Heart left ventricle (tissue), 13 donors: ENCODE data around the gene STK11IP.

Experiments
- CTCF ChIP-seq, 12 donors: fragments of 200-600 bp; sonication (generic) in 4 of 12; IDR thresholded peaks; one replicate each; pipeline versions ENCODE4 v1.5.0 to v1.8.0; 2018 to 2022; ENCODE audit warnings: antibody characterized with exemption in 12 of 12, mild to moderate bottlenecking in 5 of 12
- POLR2A ChIP-seq, 2 donors: fragments of 450-650 bp; IDR thresholded peaks; one replicate each; pipeline ENCODE4 v1.6.1; 2017; ENCODE audit warnings: antibody characterized with exemption in 2 of 2, mild to moderate bottlenecking in 2 of 2, moderate library complexity in 2 of 2
- donor health status: ischemic (EF 13 %, LVEDD 7.1; RV severe dilation, severe dysfunction).
- donor health status: DM: no; HTN: yes; CAD: no.
- donor health status: DM: no; HTN: no; CAD: no.
- donor health status: ischemic (EF 25% LVEDD 6.9; RV normal size, moderate dysfunction).
- donor health status: ischemic (EF 25% LVEDD 5.7; RV mildly dilated, moderate dysfunction).
- donor health status: ischemic (EF 35%, LVEDD 5.7; RV mildly dilated, moderate dysfunction).
- donor health status: nonischemic (EF 11% LVEDD 7.7; RV severe dilation, severe dysfunction).
- donor health status: DM: yes; HTN: yes; CAD: no.
- donor health status: PGD.
- donor health status: ischemic (EF 29% LVEDD 5.4; RV normal size, mild dysfunction).
- donor health status: nonischemic (EF 23%, LVEDD 6.1; RV moderate dilation, normal function).

DNA sequence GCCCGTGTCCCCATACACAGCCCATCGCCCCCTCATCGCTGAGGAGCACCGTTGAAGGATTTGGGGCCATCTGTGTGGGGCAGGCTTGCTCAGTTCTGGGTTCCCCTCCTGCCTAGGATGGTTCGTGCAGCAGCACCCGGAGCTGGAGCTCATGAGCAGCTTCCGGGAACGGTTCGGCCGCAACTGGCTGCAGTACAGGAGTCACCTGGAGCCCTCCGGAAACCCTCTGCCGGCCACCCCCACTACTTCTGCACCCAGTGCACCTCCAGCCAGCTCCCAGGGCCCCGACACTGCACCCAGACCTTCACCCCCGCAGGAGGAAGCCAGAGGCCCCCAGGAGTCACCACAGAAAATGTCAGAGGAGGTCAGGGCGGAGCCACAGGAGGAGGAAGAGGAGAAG is 10.3 kb downstream of the STK11IP start:
- no peak for TF ChIP-seq POLR2A (IDR thresholded peaks at IDR 0.05)
- no peak for TF ChIP-seq CTCF (IDR thresholded peaks at IDR 0.05)
